Suprapubic skin (tissue), 3 donors: ENCODE measurements around the gene CPNE4.

Experiments used
- CTCF ChIP-seq, 2 donors: fragments of 200-600 bp in 1 of 2; fragments of 450-650 bp in 1 of 2; sonication (generic) in 1 of 2; IDR thresholded peaks; one replicate each; pipeline ENCODE4 v1.5.1; 2016 to 2019; ENCODE audit warnings: antibody characterized with exemption in 2 of 2, mild to moderate bottlenecking in 1 of 2, moderate library complexity in 1 of 2
- POLR2A ChIP-seq, 2 donors: fragments of 450-650 bp; IDR thresholded peaks; one replicate each; pipeline ENCODE4 v1.6.1; 2017; ENCODE audit warnings: antibody characterized with exemption in 2 of 2, mild to moderate bottlenecking in 2 of 2, moderate library complexity in 2 of 2

GRCh38 chr3:131712662-131713061 is 322.2 kb downstream of the CPNE4 start:
- TF ChIP-seq POLR2A (IDR thresholded peaks at IDR 0.05) (no peak), CTCF (IDR thresholded peaks at IDR 0.05) (no peak)
